ENCODE results near the gene RYR3. TPM values are rescaled to one million over a fixed set of nuclear protein-coding genes. Genes with fewer than 3 reads are reported as not detected.

Gene RYR3
- total RNA-seq, 2 donors from 2014 or later = 9.9 to 40.1 TPM

DNA sequence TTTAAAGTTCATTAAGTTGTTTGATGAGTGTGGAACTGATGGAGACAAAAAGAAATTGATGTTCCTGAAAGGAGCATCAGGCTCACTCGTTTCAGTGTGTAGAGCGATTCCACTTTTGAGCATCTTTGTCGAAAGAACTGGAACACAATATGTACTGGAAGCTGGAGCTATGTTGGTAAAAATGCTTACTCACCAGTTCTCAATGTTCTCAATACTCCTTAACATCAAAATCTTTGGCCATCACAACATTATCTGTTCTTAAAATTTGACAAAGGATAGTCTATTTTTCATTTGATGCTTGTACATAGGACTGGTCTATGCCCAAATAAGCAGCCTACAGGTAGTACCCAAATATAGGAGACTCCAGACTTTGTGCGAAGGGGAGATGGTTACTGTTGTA is 18.7 kb downstream of the RYR3 start:
- Histone ChIP-seq H3K27ac (no peak overlapping the region), H3K36me3 (no peaks in the 10 kb centered on the region), H3K9me3 (no peaks in the 10 kb centered on the region), H3K4me1 (ENCODE audit: control insufficient read depth in 1 of 2, low read depth in 2 of 2) (no peaks in the 10 kb centered on the region), H3K27me3 (replicated peaks; ENCODE audit: insufficient read depth) (no peaks in the 10 kb centered on the region), H3K4me3 (no peak overlapping the region)
- TF ChIP-seq, protein P1, sequence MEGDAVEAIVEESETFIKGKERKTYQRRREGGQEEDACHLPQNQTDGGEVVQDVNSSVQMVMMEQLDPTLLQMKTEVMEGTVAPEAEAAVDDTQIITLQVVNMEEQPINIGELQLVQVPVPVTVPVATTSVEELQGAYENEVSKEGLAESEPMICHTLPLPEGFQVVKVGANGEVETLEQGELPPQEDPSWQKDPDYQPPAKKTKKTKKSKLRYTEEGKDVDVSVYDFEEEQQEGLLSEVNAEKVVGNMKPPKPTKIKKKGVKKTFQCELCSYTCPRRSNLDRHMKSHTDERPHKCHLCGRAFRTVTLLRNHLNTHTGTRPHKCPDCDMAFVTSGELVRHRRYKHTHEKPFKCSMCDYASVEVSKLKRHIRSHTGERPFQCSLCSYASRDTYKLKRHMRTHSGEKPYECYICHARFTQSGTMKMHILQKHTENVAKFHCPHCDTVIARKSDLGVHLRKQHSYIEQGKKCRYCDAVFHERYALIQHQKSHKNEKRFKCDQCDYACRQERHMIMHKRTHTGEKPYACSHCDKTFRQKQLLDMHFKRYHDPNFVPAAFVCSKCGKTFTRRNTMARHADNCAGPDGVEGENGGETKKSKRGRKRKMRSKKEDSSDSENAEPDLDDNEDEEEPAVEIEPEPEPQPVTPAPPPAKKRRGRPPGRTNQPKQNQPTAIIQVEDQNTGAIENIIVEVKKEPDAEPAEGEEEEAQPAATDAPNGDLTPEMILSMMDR (IDR thresholded peaks at IDR 0.05) = no peak
- ATAC-seq (ENCODE audit: insufficient number of reproducible peaks, low FRiP score, low read depth) = no peak
- DNase-seq (ENCODE audit: low spot score) = no peak

DNA sequence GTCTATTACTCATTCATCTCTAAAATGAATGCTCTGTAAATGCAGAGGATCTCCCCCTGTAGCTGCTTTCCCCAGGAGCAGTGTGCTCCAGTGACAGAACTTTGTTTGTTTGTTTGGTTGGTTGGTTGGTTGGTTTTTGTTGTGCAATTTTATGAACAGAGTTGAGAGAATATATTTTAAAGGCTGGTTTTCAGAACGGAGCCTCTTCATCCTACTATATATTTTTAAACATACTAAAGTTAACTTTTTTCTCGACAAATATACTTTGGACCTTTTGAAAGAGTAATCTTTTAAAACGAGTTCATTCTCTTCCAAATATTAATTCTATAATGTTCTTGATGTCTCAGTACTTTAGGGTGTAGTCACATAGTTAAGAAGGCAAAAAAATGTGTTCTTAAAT is 20.2 kb downstream of the RYR3 start:
- no peak for ATAC-seq (ENCODE audit: insufficient number of reproducible peaks, low FRiP score, low read depth)

DNA sequence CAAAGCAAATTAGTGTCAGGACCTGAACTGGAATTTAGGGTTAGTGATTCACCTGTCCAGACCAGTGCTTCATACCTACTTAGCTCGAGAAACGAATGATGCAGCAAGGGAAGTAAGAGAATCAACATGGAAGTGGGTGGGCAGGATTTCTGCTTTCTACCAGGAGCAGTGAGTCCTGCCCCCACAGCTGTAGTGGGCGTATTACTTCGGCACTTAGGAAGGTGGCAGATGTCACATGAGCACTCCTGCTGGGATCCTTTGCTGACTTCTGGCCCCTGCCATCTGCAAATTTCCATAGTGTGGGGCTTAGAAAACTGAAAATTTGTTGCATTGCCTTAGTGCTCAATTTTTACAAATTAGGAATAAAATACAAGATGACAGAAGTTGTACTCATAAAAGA is 31.2 kb downstream of the RYR3 start:
- Histone ChIP-seq H3K9me3 (no peaks in the 10 kb centered on the region), H3K36me3 (no peaks in the 10 kb centered on the region), H3K4me1 (ENCODE audit: control insufficient read depth in 1 of 2, low read depth in 2 of 2) (no peaks in the 10 kb centered on the region), H3K27me3 (replicated peaks; ENCODE audit: insufficient read depth) (no peaks in the 10 kb centered on the region), H3K27ac (no peak overlapping the region), H3K4me3 (no peak overlapping the region)
- ATAC-seq (ENCODE audit: insufficient number of reproducible peaks, low FRiP score, low read depth) = no peak
- DNase-seq (ENCODE audit: low spot score) = no peak
- TF ChIP-seq, protein P1 (IDR thresholded peaks at IDR 0.05) = no peak

More for the DNA sequence above, 20.2 kb downstream of the RYR3 start:
- Histone ChIP-seq H3K27ac (no peak overlapping the region), H3K36me3 (no peaks in the 10 kb centered on the region), H3K27me3 (replicated peaks; ENCODE audit: insufficient read depth) (no peaks in the 10 kb centered on the region), H3K9me3 (no peaks in the 10 kb centered on the region), H3K4me3 (no peak overlapping the region), H3K4me1 (ENCODE audit: control insufficient read depth in 1 of 2, low read depth in 2 of 2) (no peaks in the 10 kb centered on the region)
- TF ChIP-seq, protein P1 (IDR thresholded peaks at IDR 0.05) = no peak
- no peak for DNase-seq (ENCODE audit: low spot score)

DNA sequence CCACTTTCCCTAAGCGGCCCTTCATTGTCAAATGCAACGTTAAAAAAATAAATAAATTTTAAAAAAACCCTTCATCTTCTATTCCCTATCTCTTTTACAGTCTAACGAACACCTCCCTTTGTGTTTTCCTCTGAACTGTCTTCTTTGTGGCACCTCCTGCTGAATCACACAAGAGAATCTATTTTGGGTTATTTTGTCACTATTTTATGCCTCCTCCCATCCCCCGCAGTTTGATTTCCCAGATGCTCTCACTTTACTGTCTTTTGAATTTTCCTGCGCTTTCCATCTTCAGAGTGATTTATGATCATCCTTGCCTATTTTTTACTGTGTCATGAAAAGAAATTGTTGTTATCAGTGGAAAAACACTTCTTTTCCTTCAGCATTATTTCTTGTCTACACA is 32.5 kb downstream of the RYR3 start:
- TF ChIP-seq, protein P1 (IDR thresholded peaks at IDR 0.05) = no peak
- H3K27me3 ChIP-seq (replicated peaks; ENCODE audit: insufficient read depth) = no peaks in the 10 kb centered on the region
- ATAC-seq (ENCODE audit: insufficient number of reproducible peaks, low FRiP score, low read depth) (no peak), DNase-seq (ENCODE audit: low spot score) (no peak)
- no peaks in the 10 kb centered on the region for H3K36me3 ChIP-seq
- no peaks in the 10 kb centered on the region for H3K4me1 ChIP-seq (ENCODE audit: control insufficient read depth in 1 of 2, low read depth in 2 of 2)
- H3K9me3 ChIP-seq = no peaks in the 10 kb centered on the region
- no peak overlapping the region for H3K27ac ChIP-seq
- no peak overlapping the region for H3K4me3 ChIP-seq

DNA sequence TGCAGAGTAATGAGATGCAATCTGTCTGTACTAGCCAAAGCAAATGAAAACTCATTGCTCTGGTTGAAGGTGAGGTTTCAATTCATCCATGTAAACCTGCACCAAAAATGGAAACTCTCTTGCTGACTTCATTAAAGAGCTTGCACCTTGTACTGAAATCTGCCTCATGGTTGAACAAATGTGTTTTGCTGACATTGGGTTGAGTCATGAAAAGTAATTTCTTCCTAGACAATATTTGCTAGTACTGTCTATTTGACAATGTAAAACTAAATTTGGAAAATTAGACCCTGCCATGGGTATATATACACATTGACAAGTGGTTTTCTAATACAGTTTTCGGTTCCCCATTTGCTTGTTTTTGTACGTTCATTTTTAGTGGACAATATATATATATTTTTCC is 33.3 kb downstream of the RYR3 start:
- H3K9me3 ChIP-seq = no peaks in the 10 kb centered on the region
- TF ChIP-seq, protein P1 (IDR thresholded peaks at IDR 0.05) = no peak
- H3K36me3 ChIP-seq = no peaks in the 10 kb centered on the region
- no peak overlapping the region for H3K4me3 ChIP-seq
- no peaks in the 10 kb centered on the region for H3K4me1 ChIP-seq (ENCODE audit: control insufficient read depth in 1 of 2, low read depth in 2 of 2)
- DNase-seq (ENCODE audit: low spot score) (no peak), ATAC-seq (ENCODE audit: insufficient number of reproducible peaks, low FRiP score, low read depth) (no peak)
- H3K27ac ChIP-seq = no peak overlapping the region
- H3K27me3 ChIP-seq (replicated peaks; ENCODE audit: insufficient read depth) = no peaks in the 10 kb centered on the region

Measured in thoracic aorta (tissue), 2 donors.